ENCODE results near the gene C17orf67.

GRCh38 chr17:56785997-56786680, 47.6 kb downstream of the C17orf67 start:
- TF ChIP-seq EZH2 (IDR thresholded peaks at IDR 0.05; ENCODE audit: insufficient read depth, poor library complexity, severe bottlenecking) (no peak), EZH2phosphoT487 (IDR thresholded peaks at IDR 0.05; ENCODE audit: insufficient read depth, low read depth) (no peak)
